Fibroblast of peridontal ligament (primary cell): ENCODE data around the gene FOXRED2.
A peak's percentile ranks its signal among the peaks of the same experiment; 100 is the strongest.
"Not testable (repeated sequence)": the region's sequence is repeated elsewhere in the genome, so short reads cannot be mapped to it uniquely, and the experiment has no call there.

Experiments
- DNase-seq: peaks from one replicate; pipeline ENCODE4 v3.0.0-alpha.2; 2010; ENCODE audit errors: extremely low read depth

FOXRED2 gene

GRCh38 chr22:36470162-36470993, 36.5 kb downstream of the FOXRED2 start:
- peak; percentile 91 for DNase-seq

DNA sequence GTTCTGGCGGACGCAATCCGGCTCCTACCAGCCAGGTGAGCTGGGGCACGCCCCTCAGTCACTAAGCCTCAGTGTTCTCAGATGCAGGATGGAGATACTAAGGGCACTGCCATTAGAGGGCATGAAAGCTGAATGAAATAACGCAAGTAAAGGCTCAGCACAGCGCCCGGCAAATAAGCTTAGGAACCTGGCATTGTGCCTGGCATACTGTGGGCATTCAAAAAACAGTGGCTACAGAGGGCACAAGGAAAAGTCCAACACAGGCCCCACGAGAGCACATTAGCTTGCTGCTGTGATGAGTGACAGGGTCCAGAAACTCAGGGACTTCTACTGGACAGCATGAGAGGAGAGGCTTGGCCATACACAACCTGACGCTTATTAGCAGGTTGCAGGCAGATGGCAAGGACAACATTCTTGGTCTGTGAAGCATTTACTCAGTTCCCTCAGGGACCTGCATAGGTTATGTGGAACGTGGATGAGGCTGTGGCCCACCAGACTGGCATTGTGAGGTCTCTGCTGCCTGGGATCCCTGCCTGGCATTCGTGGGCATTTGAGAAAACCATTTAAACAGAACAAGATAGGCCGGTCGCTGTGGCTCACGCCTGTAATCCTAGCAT, 37.6 kb downstream of the FOXRED2 start:
- no peak for DNase-seq

GRCh38 chr22:36467946-36468345, 38.9 kb downstream of the FOXRED2 start:
- DNase-seq: peak; percentile 95

- peak; percentile 81 for DNase-seq
Observed at GRCh38 chr22:36467042-36467810, 39.6 kb downstream of the FOXRED2 start.

DNA sequence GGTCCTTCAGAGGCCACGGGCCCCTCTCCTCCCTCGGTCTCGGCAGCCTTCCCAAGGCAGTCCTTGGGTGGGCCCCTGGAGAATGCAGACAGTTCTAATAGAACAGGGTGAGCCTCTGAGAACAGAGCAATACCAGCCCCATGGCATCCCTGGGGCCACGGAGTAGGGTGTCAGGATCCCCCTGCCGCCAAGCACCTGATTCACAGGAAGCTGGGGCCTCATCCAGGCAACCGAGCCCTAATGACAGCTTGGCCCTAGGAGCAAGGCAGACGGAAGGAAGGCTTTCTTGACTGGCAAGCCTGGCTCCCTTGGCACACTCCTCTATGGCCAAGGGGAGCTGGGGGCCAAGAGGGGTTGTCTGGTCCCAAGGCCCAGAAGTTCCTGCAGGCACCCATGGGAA, 40.6 kb downstream of the FOXRED2 start:
- no peak for DNase-seq

DNA sequence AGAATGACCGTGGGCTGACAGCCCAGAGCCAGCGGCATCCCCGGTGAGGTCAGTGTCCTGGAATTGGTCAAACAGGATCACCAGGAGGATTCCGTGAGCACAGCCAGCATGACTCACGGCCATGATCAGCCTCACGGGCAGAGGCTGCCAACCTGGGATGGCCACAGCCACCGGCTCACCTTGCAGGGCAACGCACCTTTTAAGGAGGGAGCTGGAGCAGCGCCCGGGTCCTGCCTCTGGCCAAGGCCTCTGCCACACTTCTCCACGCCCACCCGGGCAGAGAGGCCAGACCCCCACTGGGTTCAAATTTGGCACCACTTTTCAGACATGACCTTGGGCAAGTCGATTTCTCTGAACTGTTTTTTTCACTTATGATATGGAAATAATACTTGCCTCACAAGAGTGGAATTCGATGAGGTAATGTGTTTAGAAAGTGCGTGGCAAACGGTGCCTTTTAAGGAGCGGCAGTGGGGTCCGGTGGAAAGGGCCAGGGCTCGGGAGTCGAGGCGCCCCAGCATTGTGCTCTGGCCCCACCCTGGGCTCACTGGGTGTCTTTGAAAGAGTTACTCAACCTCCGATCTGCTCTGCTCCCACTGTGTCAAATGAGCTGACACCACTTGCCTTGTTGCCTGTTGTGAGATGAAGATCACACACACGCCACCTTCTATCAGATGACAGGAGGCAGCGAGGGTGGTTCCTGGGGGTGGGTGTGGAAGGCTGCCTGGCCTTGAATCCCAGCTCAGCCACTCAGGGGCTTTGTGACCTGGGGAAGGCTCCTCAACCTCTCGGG, 41.4 kb downstream of the FOXRED2 start:
- DNase-seq: peak; percentile 77

GRCh38 chr22:36464715-36465231, 42.1 kb downstream of the FOXRED2 start:
- no peak for DNase-seq

GRCh38 chr22:36463783-36464184, 43.1 kb downstream of the FOXRED2 start:
- DNase-seq: no peak

- DNase-seq: peak; percentile 40
Observed at GRCh38 chr22:36461665-36462649, 44.9 kb downstream of the FOXRED2 start.

GRCh38 chr22:36460202-36460601, 46.6 kb downstream of the FOXRED2 start:
- no peak for DNase-seq

GRCh38 chr22:36457688-36458450, 49.0 kb downstream of the FOXRED2 start:
- peak; percentile 81 for DNase-seq

- no peak for DNase-seq
Observed at GRCh38 chr22:36456464-36456845, 50.4 kb downstream of the FOXRED2 start.

DNA sequence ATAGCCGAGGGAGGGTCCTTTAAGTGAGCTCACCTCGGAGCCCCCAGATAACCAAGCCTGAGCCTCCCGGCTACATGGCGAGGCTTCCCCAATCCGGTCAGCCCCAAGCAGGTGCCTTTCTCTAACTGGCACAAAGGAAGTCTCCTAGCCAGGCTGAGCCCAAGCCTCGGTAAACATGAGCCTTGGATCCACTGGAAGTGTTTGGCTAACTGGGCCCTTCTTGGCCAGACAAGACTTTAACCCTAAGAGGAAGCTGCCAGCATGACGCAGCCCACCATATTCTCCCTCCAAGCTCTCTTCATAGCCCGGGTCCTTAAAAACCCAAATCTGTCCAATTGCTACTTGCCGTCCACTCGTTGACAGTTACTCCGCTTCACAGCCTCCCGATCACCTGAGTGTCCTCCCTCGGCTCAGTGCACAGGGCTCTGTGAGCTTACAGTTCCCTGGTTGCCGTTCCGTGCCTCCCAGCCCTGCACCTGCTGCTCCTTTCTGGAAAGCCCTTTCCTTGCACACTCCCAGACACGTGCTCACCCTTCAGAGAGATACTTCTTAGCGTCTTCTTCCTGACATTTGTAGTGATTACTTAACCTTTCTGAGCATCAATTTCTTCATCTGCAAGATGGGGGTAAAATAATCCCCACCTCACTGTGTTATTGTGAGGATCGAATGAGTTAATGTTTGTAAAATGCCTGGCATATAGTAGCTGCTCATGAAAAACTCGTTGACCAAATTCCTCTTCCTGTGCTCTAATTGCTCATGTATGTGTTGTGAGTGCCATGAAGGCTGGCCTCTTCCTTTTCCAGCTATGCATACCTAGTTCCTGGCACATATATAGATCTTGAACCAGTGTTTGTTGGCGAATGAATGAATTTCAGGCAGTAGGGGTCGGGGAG, 51.0 kb downstream of the FOXRED2 start:
- no peak for DNase-seq

DNA sequence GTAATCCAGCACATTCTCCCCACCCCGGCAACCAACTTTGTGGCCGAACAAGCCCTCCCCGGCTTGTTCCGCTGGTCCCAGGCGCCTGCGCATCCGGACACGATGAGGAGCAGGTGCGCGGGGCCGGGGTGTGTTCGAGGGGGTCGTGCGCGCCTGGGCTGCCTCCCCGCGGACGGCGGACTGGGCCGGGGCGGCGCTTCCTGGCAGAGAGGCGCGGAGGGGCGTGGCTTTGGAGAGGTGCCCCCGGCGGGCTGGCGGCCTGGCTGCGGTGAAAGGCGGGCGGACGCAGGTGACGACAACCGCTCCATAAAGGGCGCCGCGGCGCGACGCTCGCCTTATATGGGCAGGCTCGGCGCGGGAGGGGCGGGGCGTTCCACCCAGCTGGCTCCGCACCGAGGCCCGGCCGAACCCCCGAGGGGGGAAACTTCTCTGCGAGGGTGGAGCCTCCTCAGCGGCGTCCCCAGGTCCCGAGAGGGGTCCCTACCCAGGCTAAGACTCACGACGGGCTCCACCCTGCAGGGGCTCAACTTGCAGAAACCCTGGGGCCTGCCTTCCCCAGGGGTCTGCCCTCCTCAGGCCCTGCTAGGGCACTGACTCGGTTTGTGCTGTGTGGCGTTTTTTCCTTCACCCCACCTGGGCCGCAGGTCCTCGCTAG, 51.8 kb downstream of the FOXRED2 start:
- peak; percentile 76 for DNase-seq

- no peak for DNase-seq
Observed at GRCh38 chr22:36453855-36454378, 52.9 kb downstream of the FOXRED2 start.

- not testable (repeated sequence) for DNase-seq
Observed at GRCh38 chr22:36452978-36453607, 53.7 kb downstream of the FOXRED2 start.
